HepG2 (cell line): Measurements from ENCODE around the gene ATPAF2.

Source experiments
- ADNP ChIP-seq: sonication (generic); formaldehyde crosslinking; IDR thresholded peaks from 2 replicates; pipeline ENCODE4 v1.4.0; 2020; ENCODE audit warnings: missing genetic modification reagents
- ARID2 ChIP-seq: sonication (generic); formaldehyde crosslinking; IDR thresholded peaks from 2 replicates; pipeline ENCODE4 v1.8.1; 2022; ENCODE audit warnings: mild to moderate bottlenecking, missing genetic modification reagents, borderline replicate concordance
- CTCF ChIP-seq: sonication (generic); formaldehyde crosslinking; IDR thresholded peaks from 2 replicates; pipeline ENCODE4 v1.5.0; 2020; ENCODE audit warnings: mild to moderate bottlenecking, missing genetic modification reagents, moderate library complexity
- E2F1 ChIP-seq: sonication (generic); formaldehyde crosslinking; IDR thresholded peaks from 2 replicates; pipeline ENCODE4 v1.5.0; 2020; ENCODE audit warnings: missing genetic modification reagents
- MLX ChIP-seq: IDR thresholded peaks from 2 replicates; pipeline ENCODE4 v1.6.1; 2016
- NFE2 ChIP-seq: sonication (generic); formaldehyde crosslinking; IDR thresholded peaks from 2 replicates; pipeline ENCODE4 v1.4.0; 2020; ENCODE audit warnings: missing genetic modification reagents
- POLR2AphosphoS2 ChIP-seq: IDR thresholded peaks from 2 replicates; pipeline ENCODE4 v1.6.1; 2011; ENCODE audit warnings: low read depth, low read length, improper control_type of control experiment
- RNF2 ChIP-seq: fragments of 450-650 bp; conservative IDR thresholded peaks from 2 replicates; pipeline ENCODE4 v1.6.1; 2016; ENCODE audit warnings: low read depth
- YY1 ChIP-seq: IDR thresholded peaks from 2 replicates; pipeline ENCODE4 v1.6.1; 2011; ENCODE audit warnings: low read length, low read depth, moderate library complexity, mild to moderate bottlenecking; ENCODE audit not compliant: insufficient read depth, insufficient replicate concordance
- ZNF777 ChIP-seq: sonication (generic); formaldehyde crosslinking; IDR thresholded peaks from 2 replicates; pipeline ENCODE4 v1.4.0; 2020; ENCODE audit warnings: missing genetic modification reagents

GRCh38 chr17:18056214-18056613 lies 17.2 kb upstream of the ATPAF2 start:
- TF ChIP-seq POLR2AphosphoS2 (no peak), ARID2 (CRISPR knock-in tag) (no peak), YY1 (no peak), MLX (no peak), CTCF (CRISPR knock-in tag) (no peak), RNF2 (no peak), NFE2 (CRISPR knock-in tag) (no peak), ADNP (CRISPR knock-in tag) (no peak), E2F1 (CRISPR knock-in tag) (no peak), ZNF777 (no peak)
